Natural killer cell (primary cell): ENCODE measurements around the gene PKP1. TPM values are rescaled to one million over a fixed set of nuclear protein-coding genes. Genes with fewer than 3 reads are reported as not detected.

Experiments
- ATAC-seq, 3 donors: fragments of 150-1000 bp in 2 of 3; fragments of 200-7000 bp in 1 of 3; cut with Tn5 transposase; 1 replicate in 1 of 3; 2 replicates in 2 of 3; pipeline ENCODE4 v1.10.0; 2021; ENCODE audit warnings: mild to moderate bottlenecking in 2 of 3, moderate library complexity in 2 of 3
- DNase-seq, 2 donors: peaks; one replicate each; pipeline versions ENCODE4 v3.0.0 to v3.0.0-alpha.2; 2013 to 2021; ENCODE audit warnings: mixed read lengths in 1 of 2
- H3K27ac ChIP-seq: one replicate; pipeline ENCODE4 v1.5.1; 2013; ENCODE audit warnings: mild to moderate bottlenecking, low read length
- H3K27me3 ChIP-seq: one replicate; pipeline ENCODE4 v1.6.1; 2013; ENCODE audit warnings: low read length; ENCODE audit not compliant: control insufficient read depth, insufficient read depth
- H3K36me3 ChIP-seq: one replicate; pipeline ENCODE4 v1.6.1; 2013; ENCODE audit warnings: low read length; ENCODE audit not compliant: control insufficient read depth, insufficient read depth
- H3K4me1 ChIP-seq: one replicate; pipeline ENCODE4 v1.6.1; 2013; ENCODE audit warnings: low read length; ENCODE audit not compliant: control insufficient read depth, insufficient read depth
- H3K4me3 ChIP-seq: one replicate; pipeline ENCODE4 v1.5.1; 2013; ENCODE audit warnings: low read length
- H3K9me3 ChIP-seq: one replicate; pipeline ENCODE4 v1.6.1; 2013; ENCODE audit warnings: low read length; ENCODE audit not compliant: control insufficient read depth, insufficient read depth
- H3K27ac Mint-ChIP-seq, 2 donors: one replicate each; pipeline ENCODE4 v1.8.0; 2022; ENCODE audit warnings: mild to moderate bottlenecking in 2 of 2, mixed read lengths in 2 of 2, moderate library complexity in 1 of 2
- H3K27me3 Mint-ChIP-seq, 2 donors: one replicate each; pipeline ENCODE4 v1.8.0; 2022; ENCODE audit warnings: low read depth in 2 of 2, mixed read lengths in 2 of 2
- H3K36me3 Mint-ChIP-seq: one replicate; pipeline ENCODE4 v1.8.0; 2022; ENCODE audit warnings: mixed read lengths
- H3K4me1 Mint-ChIP-seq, 2 donors: one replicate each; pipeline ENCODE4 v1.8.0; 2022; ENCODE audit warnings: mixed read lengths in 2 of 2
- H3K4me3 Mint-ChIP-seq: one replicate; pipeline ENCODE4 v1.8.0; 2022; ENCODE audit warnings: mild to moderate bottlenecking, moderate library complexity, mixed read lengths
- H3K9me3 Mint-ChIP-seq, 2 donors: one replicate each; pipeline ENCODE4 v1.8.0; 2022; ENCODE audit warnings: mixed read lengths in 2 of 2
- WGBS: methylation state at CpG from one replicate; pipeline ENCODE4 v1.1.7; 2013; ENCODE audit warnings: missing lambda C conversion rate; ENCODE audit not compliant: insufficient coverage; 5-methylcytosine and 5-hydroxymethylcytosine counted together
- intact Hi-C: fragments of 100-400 bp; cut with micrococcal nuclease; formaldehyde crosslinking; loops from one replicate; pipeline ENCODE4 v1.14.2; 2022
- total RNA-seq, 4 donors: library from RNA; stranded (reverse); fragments of 120-200 nt in 1 of 4; gene quantifications; one replicate each; pipeline versions ENCODE4 v1.2.3 to v1.2.4, GENCODE V29; 2013 to 2022
- TF ChIP-seq, protein P1 (sequence below): fragments of 200-600 bp; IDR thresholded peaks from one replicate; pipeline ENCODE4 v1.8.0; 2022; ENCODE audit warnings: antibody characterized with exemption

Gene PKP1
- total RNA-seq, 3 donors from 2014 or later (not counting 1 experiment from before 2014, with no cell fraction given): not detected

DNA sequence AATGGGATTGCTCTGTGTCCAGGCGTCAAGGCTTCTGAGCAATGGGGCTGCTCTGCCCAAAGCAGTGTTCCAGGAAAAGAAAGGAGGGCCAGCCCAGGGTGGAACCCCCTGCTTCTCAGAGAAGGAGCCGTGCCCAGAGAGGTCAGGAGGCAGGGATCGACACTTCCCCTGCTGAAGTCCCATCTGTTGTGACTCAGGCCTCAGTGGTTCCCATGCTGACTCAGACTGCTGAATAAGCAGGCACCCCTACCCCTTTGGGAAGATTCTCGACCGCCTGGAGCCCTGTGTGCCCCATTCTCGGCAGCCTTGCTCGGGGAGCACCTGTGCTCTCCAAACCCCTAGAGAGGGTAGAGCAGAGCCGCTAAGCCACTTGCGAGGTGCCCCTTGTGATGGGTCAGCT lies 23.9 kb downstream of the PKP1 start:
- Histone ChIP-seq H3K4me3 (no peak overlapping the region), H3K36me3 (no peaks in the 10 kb centered on the region), H3K9me3 (no peaks in the 10 kb centered on the region), H3K27me3 (no peaks in the 10 kb centered on the region), H3K27ac (no peak overlapping the region), H3K4me1 (peaks cover 9% of the 10 kb centered on the region)
- 78% methylated on average over 9 of the region's 9 CpGs for WGBS
- Mint-ChIP-seq H3K4me1 (no peaks in the 10 kb centered on the region), H3K4me3 (no peak overlapping the region), H3K27ac (no peak overlapping the region), H3K36me3 (no peaks in the 10 kb centered on the region), H3K27me3 (peaks cover 0 to 20% of the 10 kb centered on the region in 2 donors), H3K9me3 (no peaks in the 10 kb centered on the region)
- no peak for DNase-seq
- intact Hi-C loops: no loop called here
- TF ChIP-seq, protein P1, sequence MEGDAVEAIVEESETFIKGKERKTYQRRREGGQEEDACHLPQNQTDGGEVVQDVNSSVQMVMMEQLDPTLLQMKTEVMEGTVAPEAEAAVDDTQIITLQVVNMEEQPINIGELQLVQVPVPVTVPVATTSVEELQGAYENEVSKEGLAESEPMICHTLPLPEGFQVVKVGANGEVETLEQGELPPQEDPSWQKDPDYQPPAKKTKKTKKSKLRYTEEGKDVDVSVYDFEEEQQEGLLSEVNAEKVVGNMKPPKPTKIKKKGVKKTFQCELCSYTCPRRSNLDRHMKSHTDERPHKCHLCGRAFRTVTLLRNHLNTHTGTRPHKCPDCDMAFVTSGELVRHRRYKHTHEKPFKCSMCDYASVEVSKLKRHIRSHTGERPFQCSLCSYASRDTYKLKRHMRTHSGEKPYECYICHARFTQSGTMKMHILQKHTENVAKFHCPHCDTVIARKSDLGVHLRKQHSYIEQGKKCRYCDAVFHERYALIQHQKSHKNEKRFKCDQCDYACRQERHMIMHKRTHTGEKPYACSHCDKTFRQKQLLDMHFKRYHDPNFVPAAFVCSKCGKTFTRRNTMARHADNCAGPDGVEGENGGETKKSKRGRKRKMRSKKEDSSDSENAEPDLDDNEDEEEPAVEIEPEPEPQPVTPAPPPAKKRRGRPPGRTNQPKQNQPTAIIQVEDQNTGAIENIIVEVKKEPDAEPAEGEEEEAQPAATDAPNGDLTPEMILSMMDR: no peak
- no peak for ATAC-seq

DNA sequence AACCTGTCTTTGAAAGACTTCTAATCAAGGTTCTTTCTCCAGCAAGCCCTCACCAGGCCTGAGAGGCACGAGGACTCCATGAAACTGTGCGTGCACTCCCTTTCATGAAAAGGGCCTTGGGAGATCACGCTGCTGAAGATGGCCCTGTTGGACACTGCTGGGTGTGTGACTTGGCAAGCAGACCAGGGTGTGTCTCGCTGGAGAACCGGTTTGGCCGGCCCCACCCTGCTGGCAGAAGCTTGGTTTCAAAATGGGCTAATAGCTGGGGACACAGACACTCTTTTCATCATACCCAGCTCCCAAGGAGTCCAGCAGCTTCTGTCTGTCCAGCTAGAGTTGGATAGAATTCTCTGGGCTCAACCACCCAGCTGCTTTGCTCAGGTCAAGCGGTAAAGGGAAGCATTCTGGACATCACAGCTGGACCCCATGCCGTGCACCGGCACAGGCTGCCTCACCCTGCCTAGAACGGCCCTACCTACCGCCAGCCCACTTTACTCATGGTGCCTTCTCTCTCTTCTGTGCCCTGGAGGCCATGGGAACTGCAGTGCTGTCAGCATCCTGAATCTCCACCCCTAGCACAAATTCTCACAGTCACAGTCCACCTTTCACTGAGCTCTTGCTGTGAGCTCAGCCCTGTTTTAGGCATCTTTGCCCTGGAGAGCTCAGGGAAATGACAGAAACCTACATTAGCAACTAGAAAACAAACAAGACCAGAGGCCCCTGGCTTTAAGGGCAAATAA lies 24.6 kb downstream of the PKP1 start:
- Histone ChIP-seq H3K4me3 (no peak overlapping the region), H3K36me3 (no peaks in the 10 kb centered on the region), H3K27me3 (no peaks in the 10 kb centered on the region), H3K4me1 (peaks cover 9% of the 10 kb centered on the region), H3K27ac (no peak overlapping the region), H3K9me3 (no peaks in the 10 kb centered on the region)
- Mint-ChIP-seq H3K27me3 (peaks cover 0 to 20% of the 10 kb centered on the region in 2 donors), H3K36me3 (no peaks in the 10 kb centered on the region), H3K4me3 (no peak overlapping the region), H3K9me3 (no peaks in the 10 kb centered on the region), H3K27ac (no peak overlapping the region), H3K4me1 (no peaks in the 10 kb centered on the region)
- DNase-seq (no peak), ATAC-seq (no peak)
- TF ChIP-seq, protein P1: no peak
- WGBS: 84% methylated on average over 11 of the region's 11 CpGs
- intact Hi-C loops: no loop called here

DNA sequence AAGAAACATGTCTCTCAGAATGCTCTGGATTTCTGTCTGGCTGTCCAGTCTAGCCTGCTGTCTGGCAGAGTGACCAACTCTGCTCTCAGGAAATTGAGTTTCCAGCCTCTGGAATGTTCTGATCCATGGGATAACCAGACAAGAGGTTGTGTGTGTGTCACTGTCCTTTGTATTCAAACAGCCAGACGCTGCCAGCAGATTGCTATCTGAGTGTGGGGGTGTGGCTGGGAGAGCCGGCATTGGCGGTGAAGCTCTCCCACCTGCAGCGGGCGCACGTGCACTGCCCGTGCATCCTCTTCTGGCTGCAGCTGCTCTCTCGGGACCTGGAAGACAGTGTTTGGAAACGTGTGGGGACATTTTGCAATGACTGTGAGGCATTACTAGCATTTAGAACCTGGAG lies 26.1 kb downstream of the PKP1 start:
- Histone ChIP-seq H3K36me3 (no peaks in the 10 kb centered on the region), H3K27ac (no peak overlapping the region), H3K4me1 (peaks cover 9% of the 10 kb centered on the region), H3K9me3 (no peaks in the 10 kb centered on the region), H3K4me3 (no peak overlapping the region), H3K27me3 (no peaks in the 10 kb centered on the region)
- intact Hi-C loops: no loop called here
- Mint-ChIP-seq H3K36me3 (no peaks in the 10 kb centered on the region), H3K27ac (no peak overlapping the region), H3K27me3 (peaks cover 0 to 24% of the 10 kb centered on the region in 2 donors), H3K4me1 (no peaks in the 10 kb centered on the region), H3K9me3 (no peaks in the 10 kb centered on the region), H3K4me3 (no peak overlapping the region)
- ATAC-seq (no peak), DNase-seq (peak in 1 of 2 donors; percentile 13)
- 1% methylated on average over 9 of the region's 9 CpGs for WGBS
- TF ChIP-seq, protein P1: no peak
